8988T (cell line): ENCODE data around the gene ZNF195.
"Not testable (repeated sequence)": the region's sequence is repeated elsewhere in the genome, so short reads cannot be mapped to it uniquely, and the experiment has no call there.

ENCODE experiments used
- DNase-seq: peaks from one replicate; pipeline ENCODE4 v3.0.0; 2011

The ZNF195 gene

DNA sequence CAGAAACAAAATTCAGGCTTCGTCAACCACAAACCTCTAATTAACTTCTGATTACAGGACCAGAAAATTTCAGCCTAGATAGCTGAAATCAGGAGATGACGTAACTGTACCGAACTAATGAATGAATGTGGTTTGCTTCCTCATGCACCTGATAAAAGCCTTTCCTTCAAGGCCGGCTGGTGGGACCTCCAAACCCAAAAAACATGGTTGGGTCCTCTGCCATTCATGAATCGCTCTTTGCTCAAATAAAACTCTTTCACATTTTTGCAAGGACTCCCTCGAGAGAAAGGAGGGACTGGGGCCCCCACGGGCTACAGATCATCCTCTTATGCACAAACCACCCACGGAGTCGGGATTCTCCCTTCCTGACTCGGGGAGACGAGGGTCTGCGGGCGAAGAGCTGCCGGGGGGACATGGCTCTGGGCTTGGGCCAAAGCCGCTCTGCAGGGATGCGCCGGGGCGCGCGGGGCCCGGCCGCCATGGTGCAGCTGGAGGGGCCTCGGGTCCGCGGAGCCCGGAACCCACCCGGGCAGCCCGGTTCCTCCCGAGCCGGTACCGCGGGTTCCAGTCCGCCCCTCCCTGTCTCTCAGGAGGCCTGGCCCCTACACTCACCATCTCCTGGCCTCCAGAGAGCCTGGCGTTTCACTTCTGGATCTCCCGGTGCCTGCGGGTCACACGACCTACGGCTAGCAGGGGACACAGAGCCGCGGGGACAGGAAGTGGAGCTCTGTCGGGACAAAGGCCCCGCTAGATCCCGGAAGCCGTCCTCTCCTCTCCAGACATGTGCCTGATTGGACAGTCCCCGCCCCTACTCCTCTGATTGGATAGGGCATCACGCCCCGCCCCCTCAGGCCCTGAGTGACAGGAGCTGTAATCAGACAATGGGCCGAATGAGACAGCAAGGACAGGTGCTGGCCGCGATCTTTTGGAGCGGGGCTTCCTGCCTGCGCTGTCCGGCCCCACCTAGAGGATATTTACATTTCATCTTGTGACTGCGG lies at the start of gene ZNF195:
Gene ZNF195 (minus strand): TSS at position 721 of the 998 bp plus-strand sequence. CDS start 106 bp downstream, at position 615.
- DNase-seq, result peak; percentile 98

DNA sequence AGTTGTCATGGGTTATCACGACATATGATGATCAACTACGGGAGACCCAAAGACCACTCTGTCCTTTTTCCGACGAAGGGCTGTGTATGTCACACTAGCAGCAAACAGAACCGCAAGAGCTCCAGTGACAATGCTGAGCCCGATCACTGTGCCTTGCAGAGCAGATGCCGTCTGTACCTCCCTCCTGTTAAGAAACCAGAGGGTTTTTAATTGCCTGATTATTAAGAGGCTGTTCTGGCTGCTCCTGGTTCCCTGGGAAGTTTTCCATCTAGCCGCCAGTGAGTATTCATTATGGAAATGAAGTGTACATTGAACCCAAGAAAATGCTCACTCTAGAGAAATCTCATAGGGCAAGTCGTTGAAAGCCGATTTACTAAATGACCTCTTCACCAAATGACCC lies 49.1 kb upstream of the ZNF195 start:
- not testable (repeated sequence) for DNase-seq

DNA sequence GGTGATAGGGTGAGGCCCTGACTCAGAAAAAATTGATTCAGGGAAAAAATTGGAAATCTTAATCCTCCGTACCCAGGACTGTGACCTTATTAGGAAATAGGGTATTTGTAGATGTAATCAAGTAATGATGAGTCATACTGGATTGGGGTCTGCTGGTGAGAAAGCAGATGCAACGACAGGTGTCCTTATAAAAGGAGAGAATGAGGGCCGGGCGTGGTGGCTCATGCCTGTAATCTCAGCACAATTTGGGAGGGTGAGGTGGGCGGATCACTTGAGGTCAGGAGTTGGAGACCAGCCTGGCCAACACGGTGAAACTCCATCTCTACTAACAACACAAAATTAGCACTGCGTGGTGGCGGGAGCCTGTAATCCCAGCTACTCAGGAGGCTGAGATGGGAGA lies 47.6 kb upstream of the ZNF195 start:
- not testable (repeated sequence) for DNase-seq

DNA sequence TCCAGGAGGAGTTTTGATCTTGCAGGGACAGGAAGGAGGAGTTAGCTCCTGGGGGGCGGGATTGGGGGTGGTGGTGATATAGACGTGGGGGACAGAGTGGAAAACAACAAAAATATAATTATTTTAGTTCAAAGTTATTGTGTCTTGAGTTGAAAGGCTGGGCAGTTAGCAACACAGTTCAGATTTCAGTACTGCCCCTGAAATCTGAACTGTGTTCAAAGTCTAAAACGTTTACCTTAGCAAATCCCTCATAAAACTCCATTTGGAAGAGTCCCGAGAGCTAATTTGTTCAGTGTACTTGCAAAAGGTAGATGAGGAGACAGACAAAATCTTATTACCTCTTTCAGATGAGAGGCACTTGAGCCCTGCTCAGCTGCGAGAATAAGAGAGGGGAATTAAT lies 45.0 kb upstream of the ZNF195 start:
- not testable (repeated sequence) for DNase-seq

DNA sequence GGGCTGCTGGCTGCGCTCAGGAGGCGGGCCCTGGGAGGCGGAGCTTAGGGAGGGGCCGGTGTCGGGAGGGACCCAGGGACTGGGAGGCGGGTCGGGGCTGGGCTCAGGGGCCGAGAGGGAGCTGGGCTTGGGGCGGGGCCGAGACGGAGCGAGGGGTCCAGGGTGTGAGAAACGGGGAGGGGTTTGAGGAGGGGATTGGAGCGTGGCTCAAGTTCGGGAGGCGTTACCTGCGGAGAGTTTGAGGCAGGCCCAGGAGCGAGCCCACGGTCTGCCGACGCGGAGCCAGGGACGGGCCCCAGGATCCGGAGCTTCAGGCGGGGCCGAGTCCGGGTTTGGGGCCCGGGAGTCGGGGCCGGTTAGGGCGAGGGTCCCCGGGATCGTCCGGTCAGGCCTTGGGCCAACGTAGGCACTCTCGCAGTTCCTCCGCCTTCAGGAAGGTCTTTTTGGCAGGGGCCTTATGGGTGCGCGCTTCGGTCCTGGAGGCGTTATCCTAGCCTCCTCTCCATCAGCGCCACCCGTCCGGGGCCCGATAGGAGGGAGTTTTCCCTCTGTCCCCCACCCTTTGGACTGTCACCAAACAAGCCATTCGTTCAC lies 44.3 kb upstream of the ZNF195 start:
- DNase-seq, result not testable (repeated sequence)

DNA sequence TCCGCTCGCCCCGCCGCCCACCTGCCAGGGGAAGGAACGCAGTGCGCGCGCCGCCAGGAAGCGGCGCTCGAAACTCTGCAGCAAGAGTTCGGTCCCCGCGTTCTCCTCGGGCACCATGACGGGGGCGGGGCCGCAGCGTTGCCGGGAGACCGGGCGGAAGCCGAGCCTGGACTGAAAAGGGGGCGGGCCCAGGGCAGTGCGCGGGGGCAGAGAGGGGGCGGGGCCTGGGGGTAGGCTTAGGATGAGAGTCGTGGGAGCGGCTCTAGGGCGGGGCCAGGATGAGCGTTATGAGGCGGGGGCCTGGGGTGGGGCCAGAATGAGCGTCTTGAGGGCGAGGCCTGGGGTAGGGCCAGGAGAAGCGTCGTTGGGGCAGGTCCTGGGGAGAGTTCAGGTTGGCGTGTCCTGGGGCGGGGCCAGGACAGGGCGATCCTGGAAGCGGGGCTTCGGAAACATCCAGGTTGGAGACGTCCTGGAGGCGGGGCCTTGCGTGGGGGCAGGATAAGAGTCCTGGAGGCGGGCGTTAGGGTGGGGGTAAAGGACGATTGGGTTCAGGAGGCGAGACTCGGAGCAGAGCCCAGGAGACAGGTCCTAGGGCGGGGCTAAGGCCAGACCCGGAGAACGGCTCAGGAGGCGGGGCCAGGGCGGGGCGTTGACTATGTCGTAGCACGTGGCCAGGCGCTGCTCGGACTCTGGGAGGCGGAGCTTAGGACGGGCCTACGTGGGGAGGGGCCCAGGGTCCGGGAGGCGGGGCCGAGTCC lies 43.6 kb upstream of the ZNF195 start:
- peak; percentile 41 for DNase-seq

DNA sequence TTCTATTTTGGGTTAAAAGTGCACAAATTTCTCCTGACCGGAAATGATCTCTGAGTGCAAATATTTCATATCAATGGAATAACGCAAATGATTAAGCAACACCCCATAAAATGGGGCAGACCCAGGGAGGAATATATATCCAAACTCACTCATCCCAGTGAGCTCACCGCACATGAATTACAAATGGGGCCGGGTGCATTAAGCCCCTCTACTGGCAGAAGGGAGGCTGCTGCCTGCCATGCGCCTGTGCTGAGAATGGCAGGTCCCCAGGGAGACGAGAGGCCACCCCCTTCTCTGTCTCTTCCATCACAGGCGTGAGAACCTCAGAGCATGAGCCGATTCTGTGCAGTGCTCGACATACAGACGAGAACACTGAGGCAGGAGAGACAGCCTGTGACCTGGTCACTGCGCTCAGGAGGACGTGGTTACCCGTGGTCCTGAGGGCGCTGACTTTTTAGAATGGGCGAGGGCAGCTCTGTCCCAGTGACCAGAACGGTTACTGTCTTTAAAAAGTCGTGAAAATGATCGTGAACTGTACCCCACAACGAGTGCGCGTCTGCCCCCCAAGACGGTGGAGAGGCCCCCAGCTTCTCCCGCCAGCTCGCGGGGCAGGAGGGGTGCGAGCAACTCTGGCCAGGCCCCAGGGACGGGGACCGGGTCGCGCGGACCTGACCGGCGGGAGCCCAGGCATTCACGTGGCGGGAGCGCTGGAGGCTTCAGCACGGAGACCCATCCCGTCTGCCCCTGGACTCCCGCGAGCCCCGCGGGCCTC lies 42.8 kb upstream of the ZNF195 start:
- not testable (repeated sequence) for DNase-seq

DNA sequence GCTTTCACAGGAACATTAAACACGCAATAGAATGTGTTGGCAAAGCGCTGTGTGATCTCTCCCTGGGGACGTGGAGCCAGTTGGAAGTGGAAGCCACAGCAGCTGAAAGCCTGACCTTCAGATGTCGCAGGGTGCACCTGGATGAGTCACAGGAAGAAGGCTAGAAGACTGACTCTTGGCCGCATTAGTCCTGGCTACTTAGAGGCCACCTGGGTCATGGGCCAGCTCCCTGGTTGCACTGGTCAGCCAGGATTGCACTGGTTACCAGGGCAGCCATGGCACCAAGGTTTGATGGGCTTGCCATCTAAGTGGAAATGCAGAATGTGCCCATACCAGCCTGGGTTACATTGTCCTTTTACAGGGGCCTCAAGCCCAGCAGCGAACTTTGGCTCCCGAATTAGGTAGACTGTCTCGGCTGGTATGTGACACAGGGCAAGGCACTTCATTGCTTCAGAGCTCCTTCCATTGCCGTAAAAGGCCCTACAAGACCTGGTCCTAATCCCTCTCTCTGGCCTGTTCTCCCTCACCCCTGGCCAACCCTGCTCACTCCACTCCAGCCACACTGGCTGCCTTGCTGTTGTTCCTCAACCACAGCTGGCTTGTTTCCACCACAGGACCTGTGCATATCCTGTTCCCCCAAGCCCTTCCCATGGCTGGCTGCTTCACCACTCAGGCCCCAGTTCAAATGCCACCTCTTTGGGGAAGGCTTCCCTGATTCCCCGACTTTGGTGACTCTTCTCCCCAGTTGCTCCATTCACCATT lies 41.5 kb upstream of the ZNF195 start:
- DNase-seq, result not testable (repeated sequence)

DNA sequence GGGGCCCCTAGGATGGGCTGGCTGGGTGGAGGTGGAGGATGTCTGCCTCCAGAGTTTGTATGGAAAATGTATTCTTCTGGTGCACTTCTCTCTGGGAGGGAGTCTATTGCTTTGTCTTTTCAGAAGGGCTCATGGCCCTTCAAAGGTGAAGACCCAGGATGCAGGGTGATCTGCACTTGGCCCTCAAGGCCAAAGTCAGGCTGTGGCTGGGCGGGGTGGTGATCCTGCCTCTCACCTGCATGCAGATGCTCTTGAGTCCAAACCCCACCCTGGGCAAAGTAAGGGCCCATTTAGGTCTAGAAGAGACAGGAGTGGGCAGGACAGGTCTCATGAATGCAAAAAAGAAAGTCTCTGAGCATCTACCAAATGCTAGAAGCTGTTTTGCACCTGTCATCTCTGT lies 40.5 kb upstream of the ZNF195 start:
- DNase-seq, result not testable (repeated sequence)

DNA sequence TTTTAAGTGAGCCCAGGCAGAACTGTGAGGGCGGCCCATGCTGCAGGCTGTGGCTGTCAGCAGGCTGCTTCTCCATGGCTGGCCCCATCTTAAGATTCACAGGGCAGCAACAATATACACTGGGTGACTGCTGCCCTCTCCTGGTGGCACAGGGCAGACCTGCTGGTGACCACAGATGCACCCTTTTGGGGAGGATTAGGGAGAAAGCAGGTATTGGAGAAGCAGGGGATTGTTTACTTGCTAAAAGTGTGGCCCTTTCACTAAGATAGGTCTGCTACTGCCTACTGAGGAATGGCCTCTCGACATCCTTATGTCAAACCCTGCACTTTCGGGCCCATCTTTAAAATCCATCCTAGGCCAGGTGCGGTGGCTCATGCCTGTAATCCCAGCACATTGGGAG lies 38.1 kb upstream of the ZNF195 start:
- DNase-seq, result not testable (repeated sequence)

DNA sequence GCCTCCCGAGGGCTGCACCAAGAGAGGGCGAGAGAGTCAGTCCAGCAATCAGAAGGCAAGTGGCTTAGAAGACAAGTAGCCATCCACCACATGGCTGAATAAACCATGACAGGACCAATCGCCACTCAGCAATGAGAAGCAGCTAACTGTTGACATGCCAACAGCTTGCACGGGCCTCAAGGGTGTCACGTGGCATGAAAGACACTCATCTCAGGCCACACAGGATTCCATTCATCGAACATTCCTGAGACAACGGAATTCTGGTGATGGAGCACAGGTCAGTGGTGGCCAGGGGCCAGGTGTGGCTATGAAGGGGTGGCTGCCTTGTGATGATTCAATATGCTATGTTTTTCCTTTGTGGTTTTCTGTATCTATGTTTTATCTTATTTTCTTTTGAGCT lies 36.4 kb upstream of the ZNF195 start:
- DNase-seq, result not testable (repeated sequence)

DNA sequence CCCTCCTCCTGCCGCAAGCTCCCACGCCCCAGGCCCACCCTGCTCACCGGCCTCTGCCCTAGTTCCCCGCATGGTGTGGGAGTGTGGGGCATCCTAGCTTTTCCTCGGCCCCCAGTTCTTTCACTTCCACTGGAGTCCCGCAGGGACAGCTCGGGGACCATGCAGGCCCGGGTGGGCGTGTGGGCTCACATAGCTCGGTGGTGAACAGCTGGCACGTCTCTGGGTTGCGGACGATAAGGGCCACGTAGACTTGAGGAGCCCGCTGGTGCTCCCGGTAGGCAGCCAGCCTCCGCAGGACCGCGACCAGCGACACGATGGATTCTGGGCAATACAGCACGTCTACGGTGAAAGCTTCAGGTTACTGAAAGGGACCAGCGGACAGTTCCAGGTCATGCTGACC lies 34.7 kb upstream of the ZNF195 start:
- not testable (repeated sequence) for DNase-seq

DNA sequence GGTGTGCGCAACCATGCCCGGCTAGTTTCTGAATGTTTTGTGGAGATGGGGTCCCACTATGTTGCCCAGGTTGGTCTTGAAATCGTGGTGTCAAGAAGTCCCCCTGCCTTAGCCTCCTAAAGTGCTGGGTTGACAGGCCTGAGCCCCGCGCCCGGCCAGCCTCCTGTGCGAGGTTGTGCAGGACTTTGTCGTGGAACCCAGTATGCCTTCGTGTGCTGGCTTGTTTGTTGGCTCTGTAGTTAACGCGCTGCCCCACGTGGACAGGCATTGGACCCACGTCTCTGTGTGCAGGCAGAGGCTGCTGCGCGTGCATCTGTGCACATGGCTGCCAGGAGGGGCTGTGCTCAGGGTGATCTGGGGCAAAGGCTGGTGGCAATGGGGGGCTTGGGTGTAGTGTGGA lies 33.9 kb upstream of the ZNF195 start:
- no peak for DNase-seq

DNA sequence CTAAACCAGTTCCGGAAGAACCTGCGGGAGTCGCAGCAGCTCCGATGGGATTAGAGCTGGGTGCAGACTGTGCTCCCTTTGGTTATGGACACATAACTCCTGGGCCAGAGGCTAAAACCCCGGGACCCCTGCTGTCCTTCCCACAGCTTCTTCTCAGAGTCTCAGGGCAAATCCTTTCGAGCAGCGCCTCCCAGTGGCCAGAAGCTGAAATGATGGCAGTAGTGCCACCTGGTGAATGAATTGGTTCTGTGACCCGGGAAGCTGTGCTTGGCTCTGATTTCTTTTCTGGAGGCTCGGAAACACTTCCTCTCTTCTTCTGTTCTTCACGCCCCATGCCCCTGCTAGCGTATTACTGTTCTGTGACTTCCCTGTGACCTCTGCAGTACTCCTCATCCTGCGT lies 29.8 kb upstream of the ZNF195 start:
- DNase-seq, result peak; percentile 72

DNA sequence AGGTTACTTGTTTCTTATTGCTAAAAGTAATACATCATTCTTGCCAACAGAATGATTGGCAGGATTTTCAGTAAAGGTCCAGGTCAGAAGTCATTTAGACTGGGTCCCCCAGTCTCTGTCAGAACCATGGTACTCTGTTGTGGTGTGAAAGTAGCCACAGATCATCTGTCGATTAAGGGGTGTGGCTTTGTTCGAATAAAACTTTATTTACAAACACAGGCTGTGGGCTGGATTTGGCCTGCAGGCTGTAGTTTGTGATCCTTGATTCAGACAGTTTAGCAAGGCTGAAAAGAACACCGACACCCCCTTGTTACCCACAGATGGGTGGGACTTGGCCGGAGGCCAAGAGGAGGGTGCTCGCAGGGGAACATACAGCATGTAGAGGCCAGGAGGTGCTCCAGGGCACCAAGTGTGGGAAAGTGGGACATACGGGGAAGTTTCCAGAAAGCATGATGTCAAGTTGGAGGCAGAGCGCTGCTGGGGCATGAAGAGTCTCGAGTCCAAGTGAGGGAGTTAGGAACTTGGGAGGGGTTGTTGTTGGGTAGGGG lies 29.2 kb upstream of the ZNF195 start:
- not testable (repeated sequence) for DNase-seq

DNA sequence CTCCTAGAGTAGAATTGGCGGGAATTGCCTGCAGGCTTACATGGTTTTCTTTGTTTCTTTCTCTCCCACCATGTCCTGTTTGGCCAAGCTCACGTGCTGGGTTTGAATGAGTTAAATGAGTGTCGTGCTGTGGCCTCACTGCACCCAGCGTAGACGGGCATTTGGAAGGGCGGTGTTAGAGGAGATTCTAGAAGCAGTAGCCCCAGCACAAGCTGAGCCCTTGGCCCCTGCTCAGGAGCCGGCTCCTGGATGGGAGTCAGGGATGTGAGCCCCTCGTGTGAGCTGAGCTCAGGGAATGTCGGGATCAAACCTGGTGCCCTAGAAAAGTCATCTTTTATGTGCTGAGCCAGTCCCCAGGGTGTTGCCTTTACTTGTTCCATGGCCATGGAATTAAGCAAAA lies 28.0 kb upstream of the ZNF195 start:
- not testable (repeated sequence) for DNase-seq

DNA sequence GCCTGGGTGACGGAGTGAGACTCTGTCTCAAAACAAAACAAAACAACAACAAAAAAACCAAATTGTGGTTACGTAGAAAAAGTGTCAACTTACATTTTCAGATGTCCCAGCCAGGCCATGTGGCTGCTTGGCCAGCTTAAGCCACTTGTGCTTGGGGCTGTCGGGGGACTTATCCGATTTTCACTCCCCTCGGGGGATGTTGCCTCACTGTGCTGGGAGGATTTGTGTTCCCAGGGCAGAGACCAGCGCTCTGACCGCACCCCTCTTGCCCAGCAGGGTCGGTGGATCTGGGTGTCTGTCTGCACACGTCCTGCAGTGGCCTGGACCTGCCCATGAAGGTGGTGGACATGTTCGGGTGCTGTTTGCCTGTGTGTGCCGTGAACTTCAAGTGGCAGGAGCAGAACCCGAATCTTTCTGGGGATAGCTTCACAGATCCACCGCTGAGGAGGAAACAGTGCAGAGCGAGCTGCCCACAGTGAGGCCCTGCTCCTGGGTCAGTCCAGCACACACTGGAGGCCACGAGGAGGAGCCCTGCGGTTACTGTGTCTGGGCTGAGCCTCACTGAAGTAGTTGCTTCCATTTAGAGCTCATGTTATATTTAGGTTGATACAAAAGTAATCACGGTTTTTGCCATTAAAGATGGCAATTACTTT lies 27.4 kb upstream of the ZNF195 start:
- DNase-seq, result not testable (repeated sequence)

DNA sequence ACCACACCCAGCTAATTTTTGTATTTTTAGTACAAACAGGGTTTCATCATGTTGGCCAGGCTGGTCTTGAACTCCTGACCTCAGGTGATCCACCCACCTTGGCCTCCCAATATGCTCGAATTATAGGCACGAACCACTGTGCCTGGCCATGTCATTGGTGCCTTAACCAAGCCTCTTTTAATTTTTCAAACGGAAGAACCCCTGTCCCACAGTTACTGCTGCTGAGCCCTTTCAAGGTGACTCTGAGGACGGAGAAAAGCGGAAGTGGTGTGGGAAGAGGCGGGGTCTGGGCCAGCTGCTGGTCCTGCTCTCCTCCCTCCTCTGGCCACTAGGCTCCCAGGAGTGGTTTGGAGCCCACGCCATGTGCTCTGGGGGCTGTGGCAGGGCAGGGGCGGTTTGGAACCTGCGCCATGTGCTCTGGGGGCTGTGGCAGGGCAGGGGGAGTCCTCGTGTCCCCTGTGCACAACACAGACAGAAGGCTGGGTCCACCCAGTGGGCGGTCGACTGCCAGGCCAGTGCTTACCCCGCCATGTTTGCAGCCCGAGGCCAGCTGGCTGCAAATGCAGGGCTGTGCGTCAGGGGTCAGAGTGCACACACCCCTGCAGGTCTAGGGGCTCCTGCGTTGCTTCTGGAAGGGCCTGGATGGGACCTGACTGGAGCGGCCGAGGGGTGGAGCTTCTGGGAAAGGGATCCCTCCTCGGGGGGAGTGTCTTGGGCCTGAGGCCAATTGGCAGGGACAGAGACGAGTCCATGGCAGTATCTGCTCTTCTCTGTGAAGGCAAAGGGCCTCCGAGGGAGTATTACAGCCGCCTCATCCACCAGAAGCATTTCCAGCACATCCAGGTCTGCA lies 25.4 kb upstream of the ZNF195 start:
- not testable (repeated sequence) for DNase-seq

DNA sequence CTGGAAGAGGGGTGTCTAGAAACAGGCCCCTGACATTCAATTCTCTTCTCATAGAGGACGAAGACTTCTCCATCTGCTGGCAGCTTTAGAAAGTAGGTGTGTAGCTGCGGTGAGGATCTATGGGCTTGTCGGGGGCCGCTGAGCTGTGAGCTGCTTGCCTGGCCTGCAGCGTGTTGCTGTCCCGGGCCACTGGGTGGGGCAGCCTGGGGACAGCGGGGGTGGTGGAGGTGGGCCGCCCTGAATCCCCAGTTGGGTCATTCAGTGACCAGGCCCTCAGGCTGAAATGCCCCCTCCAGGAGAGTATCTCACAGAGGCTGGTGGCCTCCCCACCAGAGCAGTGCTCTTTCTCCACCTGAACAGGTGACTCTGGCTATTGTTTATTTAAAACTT lies 23.9 kb upstream of the ZNF195 start:
- DNase-seq, result not testable (repeated sequence)
